Measurements from ENCODE around the gene PTPN11. TPM values are rescaled to one million over a fixed set of nuclear protein-coding genes. Genes with fewer than 3 reads are reported as not detected.

The PTPN11 gene
- polyA plus RNA-seq, 1 donor (not counting 4 experiments of a cell fraction or from before 2014, with no cell fraction given) = 95.3 TPM

- no peak overlapping the region for H3K27ac ChIP-seq (ENCODE audit: control insufficient read depth, insufficient read depth, low read length)
- no peak overlapping the region for H3K9ac ChIP-seq (ENCODE audit: control insufficient read depth, extremely low read depth, insufficient read depth, low read length)
- TF ChIP-seq, protein P1, sequence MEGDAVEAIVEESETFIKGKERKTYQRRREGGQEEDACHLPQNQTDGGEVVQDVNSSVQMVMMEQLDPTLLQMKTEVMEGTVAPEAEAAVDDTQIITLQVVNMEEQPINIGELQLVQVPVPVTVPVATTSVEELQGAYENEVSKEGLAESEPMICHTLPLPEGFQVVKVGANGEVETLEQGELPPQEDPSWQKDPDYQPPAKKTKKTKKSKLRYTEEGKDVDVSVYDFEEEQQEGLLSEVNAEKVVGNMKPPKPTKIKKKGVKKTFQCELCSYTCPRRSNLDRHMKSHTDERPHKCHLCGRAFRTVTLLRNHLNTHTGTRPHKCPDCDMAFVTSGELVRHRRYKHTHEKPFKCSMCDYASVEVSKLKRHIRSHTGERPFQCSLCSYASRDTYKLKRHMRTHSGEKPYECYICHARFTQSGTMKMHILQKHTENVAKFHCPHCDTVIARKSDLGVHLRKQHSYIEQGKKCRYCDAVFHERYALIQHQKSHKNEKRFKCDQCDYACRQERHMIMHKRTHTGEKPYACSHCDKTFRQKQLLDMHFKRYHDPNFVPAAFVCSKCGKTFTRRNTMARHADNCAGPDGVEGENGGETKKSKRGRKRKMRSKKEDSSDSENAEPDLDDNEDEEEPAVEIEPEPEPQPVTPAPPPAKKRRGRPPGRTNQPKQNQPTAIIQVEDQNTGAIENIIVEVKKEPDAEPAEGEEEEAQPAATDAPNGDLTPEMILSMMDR (optimal IDR thresholded peaks at IDR 0.05 in 1 of 3, IDR thresholded peaks at IDR 0.05 in 1 of 3, conservative IDR thresholded peaks at IDR 0.05 in 1 of 3; ENCODE audit: extremely low read depth in 1 of 3, insufficient read depth in 2 of 3, low read length in 3 of 3) = no peak
- no peak for TF ChIP-seq EZH2 (IDR thresholded peaks at IDR 0.05; ENCODE audit: low read length)
- no peaks in the 10 kb centered on the region for H4K20me1 ChIP-seq (ENCODE audit: control insufficient read depth, extremely low read depth, insufficient read depth, low read length)
- H3K4me3 ChIP-seq (ENCODE audit: control insufficient read depth in 2 of 3, extremely low read depth in 1 of 3, insufficient read depth in 2 of 3, low read depth in 1 of 3, low read length in 3 of 3) = no peak overlapping the region
- dilution Hi-C loops (cut with MboI; ENCODE audit: extremely low pct_ligation_motif_present, low sequenced_read_pairs) = no loop called here
- no peaks in the 10 kb centered on the region for H3K9me3 ChIP-seq (ENCODE audit: control insufficient read depth, low read depth, low read length)
- H3K36me3 ChIP-seq (ENCODE audit: control insufficient read depth in 2 of 2, extremely low read depth in 1 of 2, insufficient read depth in 2 of 2, low read length in 2 of 2) = no peaks in the 10 kb centered on the region
- no peak overlapping the region for H2AFZ ChIP-seq (ENCODE audit: control insufficient read depth, low read length)
- no peaks in the 10 kb centered on the region for H3K9me1 ChIP-seq (ENCODE audit: control insufficient read depth, extremely low read depth, insufficient read depth, low read length)
- peaks cover 56% of the 10 kb centered on the region for H3K79me2 ChIP-seq (ENCODE audit: control insufficient read depth, insufficient read depth, low read length)
- no peaks in the 10 kb centered on the region for H3K4me1 ChIP-seq (ENCODE audit: control insufficient read depth, extremely low read depth, insufficient read depth, low read length)
- no peaks in the 10 kb centered on the region for H3K27me3 ChIP-seq (ENCODE audit: control insufficient read depth, extremely low read depth, insufficient read depth, low read length)
- FAIRE-seq (no peak), DNase-seq (ENCODE audit: low read depth, low spot score) (no peak)
- no peak overlapping the region for H3K4me2 ChIP-seq (ENCODE audit: control insufficient read depth, extremely low read depth, insufficient read depth, low read depth, low read length)
These were observed 43.6 kb upstream of the PTPN11 start for GRCh38 chr12:112375105-112375504.

DNA sequence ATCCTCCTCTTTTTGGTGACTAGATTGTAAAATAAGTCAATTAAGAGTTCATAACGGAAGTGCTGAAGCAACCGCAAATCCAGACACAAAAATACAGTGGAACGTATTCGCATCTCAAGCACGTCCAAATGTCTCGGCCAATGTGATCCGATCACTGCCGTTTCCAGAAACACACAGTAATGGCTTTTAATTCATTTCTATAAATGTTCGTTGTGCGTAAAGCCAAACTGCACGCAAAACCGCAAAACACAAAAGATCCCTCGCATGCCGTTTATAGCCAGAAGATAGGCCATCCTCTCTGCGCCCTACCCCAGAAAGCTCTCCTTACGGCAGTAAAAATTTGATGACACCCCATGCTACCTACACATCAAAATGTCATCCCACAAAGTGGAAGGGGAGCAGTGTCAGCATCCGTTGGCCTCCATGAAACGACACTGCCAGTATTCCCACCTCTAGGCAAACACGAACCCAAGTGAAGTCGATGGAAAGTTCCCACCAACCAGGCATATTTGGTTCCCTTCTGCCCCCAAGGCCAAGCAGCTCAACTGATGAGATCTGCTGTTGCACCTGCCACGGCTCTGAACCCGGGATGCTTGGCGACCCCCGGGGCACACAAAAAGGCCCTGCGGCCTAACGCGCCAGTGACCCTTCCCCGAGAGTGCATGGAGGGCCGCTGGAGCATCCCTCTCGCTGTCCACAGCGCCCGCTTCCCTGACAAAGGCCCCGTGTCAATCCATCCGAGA, 37.9 kb upstream of the PTPN11 start:
- H3K4me2 ChIP-seq (ENCODE audit: control insufficient read depth, extremely low read depth, insufficient read depth, low read depth, low read length) = peak overlapping the region; percentile 96
- peaks cover 3% of the 10 kb centered on the region for H3K9me1 ChIP-seq (ENCODE audit: control insufficient read depth, extremely low read depth, insufficient read depth, low read length)
- peak overlapping the region; percentile 48 to 72 (median 69) for H3K4me3 ChIP-seq (ENCODE audit: control insufficient read depth in 2 of 3, extremely low read depth in 1 of 3, insufficient read depth in 2 of 3, low read depth in 1 of 3, low read length in 3 of 3)
- H3K4me1 ChIP-seq (ENCODE audit: control insufficient read depth, extremely low read depth, insufficient read depth, low read length) = peaks cover 7% of the 10 kb centered on the region
- no peaks in the 10 kb centered on the region for H3K9me3 ChIP-seq (ENCODE audit: control insufficient read depth, low read depth, low read length)
- H3K79me2 ChIP-seq (ENCODE audit: control insufficient read depth, insufficient read depth, low read length) = peaks cover 43% of the 10 kb centered on the region
- no peak overlapping the region for H3K27ac ChIP-seq (ENCODE audit: control insufficient read depth, insufficient read depth, low read length)
- no peaks in the 10 kb centered on the region for H4K20me1 ChIP-seq (ENCODE audit: control insufficient read depth, extremely low read depth, insufficient read depth, low read length)
- TF ChIP-seq, protein P1 (optimal IDR thresholded peaks at IDR 0.05 in 1 of 3, IDR thresholded peaks at IDR 0.05 in 1 of 3, conservative IDR thresholded peaks at IDR 0.05 in 1 of 3; ENCODE audit: extremely low read depth in 1 of 3, insufficient read depth in 2 of 3, low read length in 3 of 3) = no peak
- TF ChIP-seq EZH2 (IDR thresholded peaks at IDR 0.05; ENCODE audit: low read length) = no peak
- no peaks in the 10 kb centered on the region for H3K36me3 ChIP-seq (ENCODE audit: control insufficient read depth in 2 of 2, extremely low read depth in 1 of 2, insufficient read depth in 2 of 2, low read length in 2 of 2)
- H2AFZ ChIP-seq (ENCODE audit: control insufficient read depth, low read length) = peak overlapping the region; percentile 46
- FAIRE-seq (no peak), DNase-seq (ENCODE audit: low read depth, low spot score) (no peak)
- dilution Hi-C loops (cut with MboI; ENCODE audit: extremely low pct_ligation_motif_present, low sequenced_read_pairs) = no loop called here
- H3K9ac ChIP-seq (ENCODE audit: control insufficient read depth, extremely low read depth, insufficient read depth, low read length) = peak overlapping the region; percentile 77
- no peaks in the 10 kb centered on the region for H3K27me3 ChIP-seq (ENCODE audit: control insufficient read depth, extremely low read depth, insufficient read depth, low read length)
